GM18868 (cell line): ENCODE measurements around the gene EIPR1.

Experiments
- ATAC-seq: cut with Tn5 transposase; IDR thresholded peaks from one replicate; pipeline ENCODE4 v1.9.1; 2021; ENCODE audit warnings: mild to moderate bottlenecking, moderate library complexity; ENCODE audit not compliant: unreplicated experiment

The EIPR1 gene

GRCh38 chr2:3277748-3278520 is 99.7 kb downstream of the EIPR1 start:
- no peak for ATAC-seq

- ATAC-seq, result no peak
These were observed 100.4 kb downstream of the EIPR1 start for GRCh38 chr2:3277050-3277747.

GRCh38 chr2:3272761-3273160 is 104.9 kb downstream of the EIPR1 start:
- no peak for ATAC-seq

GRCh38 chr2:3270095-3270478 is 107.5 kb downstream of the EIPR1 start:
- ATAC-seq, result no peak

- ATAC-seq, result no peak
These were observed 108.1 kb downstream of the EIPR1 start for GRCh38 chr2:3269425-3270094.

GRCh38 chr2:3268705-3269029 is 109.0 kb downstream of the EIPR1 start:
- ATAC-seq, result no peak

GRCh38 chr2:3267869-3268704 is 109.5 kb downstream of the EIPR1 start:
- ATAC-seq, result no peak

- ATAC-seq, result no peak
These were observed 110.4 kb downstream of the EIPR1 start for GRCh38 chr2:3266925-3267867.

- no peak for ATAC-seq
These were observed 111.4 kb downstream of the EIPR1 start for GRCh38 chr2:3265981-3266924.

- ATAC-seq, result no peak
These were observed 112.1 kb downstream of the EIPR1 start for GRCh38 chr2:3265471-3265870.

GRCh38 chr2:3264010-3264744 is 113.4 kb downstream of the EIPR1 start:
- ATAC-seq, result no peak

- ATAC-seq, result no peak
These were observed 114.1 kb downstream of the EIPR1 start for GRCh38 chr2:3263487-3263886.

GRCh38 chr2:3262437-3263388 is 114.9 kb downstream of the EIPR1 start:
- no peak for ATAC-seq

- ATAC-seq, result no peak
These were observed 116.1 kb downstream of the EIPR1 start for GRCh38 chr2:3261511-3261910.

- no peak for ATAC-seq
These were observed 116.7 kb downstream of the EIPR1 start for GRCh38 chr2:3260959-3261358.

GRCh38 chr2:3257826-3258225 is 119.8 kb downstream of the EIPR1 start:
- no peak for ATAC-seq

- ATAC-seq, result no peak
These were observed 120.5 kb downstream of the EIPR1 start for GRCh38 chr2:3257166-3257565.
